Activated naive CD8-positive, alpha-beta T cell treated with anti-CD3 and anti-CD28 coated beads, Interleukin-2, amount 50 U/mL, for 24 hours (primary cell): ENCODE data around the gene BEST2.

Experiments used
- ATAC-seq: fragments of 150-1000 bp; cut with Tn5 transposase; one replicate; pipeline ENCODE4 v1.10.0; 2021
- DNase-seq: peaks from one replicate; pipeline ENCODE4 v3.0.0; 2021
- H3K27ac Mint-ChIP-seq: one replicate; pipeline ENCODE4 v1.8.0; 2021; ENCODE audit warnings: mild to moderate bottlenecking, mixed read lengths
- H3K27me3 Mint-ChIP-seq: one replicate; pipeline ENCODE4 v1.8.0; 2021; ENCODE audit warnings: mixed read lengths
- H3K36me3 Mint-ChIP-seq: one replicate; pipeline ENCODE4 v1.8.0; 2021; ENCODE audit warnings: low read depth, mixed read lengths
- H3K4me1 Mint-ChIP-seq: one replicate; pipeline ENCODE4 v1.8.0; 2021; ENCODE audit warnings: mixed read lengths
- H3K4me3 Mint-ChIP-seq: one replicate; pipeline ENCODE4 v1.8.0; 2021; ENCODE audit warnings: mild to moderate bottlenecking, moderate library complexity, mixed read lengths
- H3K9me3 Mint-ChIP-seq: one replicate; pipeline ENCODE4 v1.8.0; 2021; ENCODE audit warnings: mixed read lengths

Gene BEST2

DNA sequence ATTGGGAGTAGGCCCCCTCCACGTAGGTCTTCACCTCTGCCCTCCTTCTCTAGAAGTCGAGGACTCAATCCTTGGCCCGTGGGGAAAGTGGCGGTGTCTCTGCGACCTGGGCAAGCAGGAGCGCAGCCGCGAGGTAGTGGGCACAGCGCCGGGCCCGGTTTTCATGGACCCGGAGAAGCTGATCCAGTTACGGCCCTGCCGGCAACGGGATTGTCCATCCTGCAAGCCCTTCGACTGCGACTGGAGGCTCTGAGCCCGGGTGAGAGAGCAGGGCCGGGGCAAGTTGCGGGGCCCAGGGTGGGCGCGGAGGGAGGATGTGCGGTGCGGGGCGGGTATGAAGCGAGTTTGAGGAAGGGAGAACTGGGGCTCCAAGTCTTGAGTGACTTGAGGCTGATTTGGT is 52.5 kb downstream of the BEST2 start:
- no peak for DNase-seq
- H3K4me1 Mint-ChIP-seq = peaks cover 31% of the 10 kb centered on the region
- H3K9me3 Mint-ChIP-seq = no peaks in the 10 kb centered on the region
- peaks cover 12% of the 10 kb centered on the region for H3K36me3 Mint-ChIP-seq
- no peak for ATAC-seq
- no peaks in the 10 kb centered on the region for H3K27me3 Mint-ChIP-seq
- H3K27ac Mint-ChIP-seq = no peak overlapping the region
- H3K4me3 Mint-ChIP-seq = no peak overlapping the region

DNA sequence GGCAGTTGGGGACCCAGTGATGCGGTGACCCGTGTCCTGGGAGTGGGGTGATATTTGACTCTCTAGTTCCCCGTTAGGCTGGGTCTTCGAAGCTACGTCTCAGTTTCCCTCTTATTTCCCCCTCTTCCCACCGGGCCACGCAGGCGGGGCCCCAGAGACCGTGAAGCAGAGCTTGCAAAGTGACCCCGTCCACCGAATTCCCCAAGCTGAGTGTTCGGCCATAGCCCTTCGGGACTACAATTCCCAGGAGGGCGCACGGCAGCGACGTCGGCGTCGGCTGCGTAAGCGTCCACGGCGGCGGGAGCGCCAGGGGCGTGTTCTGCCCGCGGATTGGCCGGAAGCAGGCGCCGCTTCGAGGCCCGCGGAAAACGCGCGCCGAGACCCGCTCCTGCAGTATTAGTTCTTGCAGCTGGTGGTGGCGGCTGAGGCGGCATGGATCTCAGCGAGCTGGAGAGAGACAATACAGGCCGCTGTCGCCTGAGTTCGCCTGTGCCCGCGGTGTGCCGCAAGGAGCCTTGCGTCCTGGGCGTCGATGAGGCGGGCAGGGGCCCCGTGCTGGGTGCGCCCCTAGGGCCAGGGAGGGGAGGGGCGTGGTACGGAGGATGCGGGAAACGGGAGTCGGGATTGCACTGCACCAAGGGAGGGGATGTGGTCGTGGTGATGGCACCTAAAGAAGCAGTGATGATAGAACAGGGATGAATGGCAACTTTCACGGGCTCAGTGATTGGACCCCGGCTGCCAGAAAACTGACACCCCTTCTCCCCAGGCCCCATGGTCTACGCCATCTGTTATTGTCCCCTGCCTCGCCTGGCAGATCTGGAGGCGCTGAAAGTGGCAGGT is 54.9 kb downstream of the BEST2 start, which contains the start of gene RNASEH2A:
Gene RNASEH2A, plus strand, starts transcription at position 343 of the 840 bp plus-strand sequence. Its CDS starts 90 bp downstream, at position 433.
- Mint-ChIP-seq H3K27ac (peak within 1 kb of the TSS; percentile 94), H3K4me3 (peak within 1 kb of the TSS; percentile 96), H3K27me3 (no peaks in the 10 kb centered on the region), H3K36me3 (peaks cover 9% of the 10 kb centered on the region), H3K4me1 (peaks cover 24% of the 10 kb centered on the region), H3K9me3 (no peaks in the 10 kb centered on the region)
- DNase-seq (peak; percentile 90), ATAC-seq (peak; percentile 94)
